ENCODE data around the gene SPATA13.
"Not testable (repeated sequence)": the region's sequence is repeated elsewhere in the genome, so short reads cannot be mapped to it uniquely, and the experiment has no call there.

Gene SPATA13

DNA sequence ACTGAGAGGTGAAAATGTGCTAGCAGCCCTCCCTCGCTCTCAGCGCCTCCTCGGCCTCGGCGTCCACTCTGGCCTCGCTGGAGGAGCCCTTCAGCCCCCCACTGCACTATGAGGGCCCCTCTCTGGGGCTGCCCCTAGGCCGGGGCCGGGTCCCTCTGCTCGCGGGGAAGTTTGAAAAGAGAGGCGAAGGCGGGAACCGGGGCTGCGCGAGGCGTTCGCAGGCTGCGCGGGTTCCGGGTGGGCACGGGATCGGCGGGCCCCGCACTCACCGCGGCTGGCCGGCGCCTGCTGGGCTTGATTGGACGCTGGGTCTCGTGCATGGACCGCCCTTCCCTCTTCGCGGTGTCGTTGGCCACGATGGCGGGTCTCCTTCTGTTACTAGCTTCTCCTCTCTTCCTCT, 178.2 kb downstream of the SPATA13 start:
- H3K4me3 ChIP-seq (ENCODE audit: low read depth in 1 of 2, low read length in 2 of 2): no peak overlapping the region
- no peaks in the 10 kb centered on the region for H3K4me1 ChIP-seq (ENCODE audit: control insufficient read depth in 1 of 2, insufficient read depth in 2 of 2, low read length in 2 of 2)
- H3K9me3 ChIP-seq (ENCODE audit: control insufficient read depth in 1 of 2, low read length in 2 of 2): no peaks in the 10 kb centered on the region
- H3K27me3 ChIP-seq (ENCODE audit: low read depth, low read length): no peaks in the 10 kb centered on the region
- no peak overlapping the region for H3K27ac ChIP-seq (ENCODE audit: low read length)
- H3K36me3 ChIP-seq (ENCODE audit: control insufficient read depth in 1 of 2, insufficient read depth in 2 of 2, low read length in 2 of 2): no peaks in the 10 kb centered on the region

DNA sequence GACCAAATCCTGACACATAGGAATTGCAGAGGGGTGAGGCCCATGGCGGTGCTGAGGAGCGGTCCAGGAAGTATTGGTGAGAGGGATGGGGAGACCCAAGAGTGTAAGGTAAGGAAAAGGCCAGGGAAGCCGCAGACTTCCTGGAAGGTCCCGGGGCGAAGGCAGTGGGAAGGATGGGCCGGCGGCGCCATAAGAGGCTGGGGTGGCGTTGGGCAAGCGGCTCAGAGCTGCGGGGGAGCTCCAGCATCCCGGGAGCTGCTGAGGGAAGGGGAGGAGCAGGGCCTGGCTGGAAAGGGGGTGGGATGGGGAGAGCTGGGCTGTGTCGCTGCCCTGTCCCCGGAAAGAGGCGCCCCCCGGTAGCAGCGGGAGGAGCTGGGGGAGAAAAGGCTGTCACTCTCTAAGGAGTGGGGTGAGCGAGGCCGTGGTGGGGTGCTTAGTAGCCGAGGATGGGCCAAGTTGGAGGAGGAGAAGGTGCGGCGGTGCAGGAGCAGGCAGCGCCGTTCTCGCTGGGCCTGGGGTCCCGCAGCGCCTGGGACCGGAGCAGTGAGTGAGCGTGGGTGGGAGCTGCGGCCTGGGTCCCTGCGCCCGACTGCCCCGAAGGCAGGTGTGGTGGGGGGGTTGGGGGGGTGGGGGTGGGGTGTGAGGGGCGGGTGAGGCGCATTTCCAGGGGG, 179.6 kb downstream of the SPATA13 start:
- Histone ChIP-seq H3K27me3 (ENCODE audit: low read depth, low read length) (no peaks in the 10 kb centered on the region), H3K9me3 (ENCODE audit: control insufficient read depth in 1 of 2, low read length in 2 of 2) (no peaks in the 10 kb centered on the region), H3K4me3 (ENCODE audit: low read depth in 1 of 2, low read length in 2 of 2) (no peak overlapping the region), H3K4me1 (ENCODE audit: control insufficient read depth in 1 of 2, insufficient read depth in 2 of 2, low read length in 2 of 2) (no peaks in the 10 kb centered on the region), H3K36me3 (ENCODE audit: control insufficient read depth in 1 of 2, insufficient read depth in 2 of 2, low read length in 2 of 2) (no peaks in the 10 kb centered on the region), H3K27ac (ENCODE audit: low read length) (no peak overlapping the region)

DNA sequence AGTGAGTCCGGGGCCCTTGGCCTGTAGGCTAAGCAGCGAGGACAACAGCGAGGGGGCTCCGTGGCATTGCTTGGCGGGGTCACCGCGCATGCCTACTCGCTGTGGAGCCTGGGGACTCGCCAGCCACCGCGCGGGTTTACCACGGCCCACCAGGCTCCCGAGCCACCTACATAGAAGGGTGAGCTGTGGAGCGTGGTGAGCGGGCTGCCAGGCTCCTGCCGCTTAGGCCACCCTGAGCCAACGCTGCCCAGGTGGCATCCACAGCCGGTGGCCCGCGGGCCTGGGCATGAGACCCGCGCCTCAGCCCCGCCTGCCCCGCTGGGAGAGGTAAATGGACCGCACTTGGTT, 180.1 kb downstream of the SPATA13 start:
- H3K9me3 ChIP-seq (ENCODE audit: control insufficient read depth in 1 of 2, low read length in 2 of 2): no peaks in the 10 kb centered on the region
- H3K27me3 ChIP-seq (ENCODE audit: low read depth, low read length): no peaks in the 10 kb centered on the region
- H3K27ac ChIP-seq (ENCODE audit: low read length): no peak overlapping the region
- H3K4me1 ChIP-seq (ENCODE audit: control insufficient read depth in 1 of 2, insufficient read depth in 2 of 2, low read length in 2 of 2): no peaks in the 10 kb centered on the region
- H3K36me3 ChIP-seq (ENCODE audit: control insufficient read depth in 1 of 2, insufficient read depth in 2 of 2, low read length in 2 of 2): no peaks in the 10 kb centered on the region
- no peak overlapping the region for H3K4me3 ChIP-seq (ENCODE audit: low read depth in 1 of 2, low read length in 2 of 2)

DNA sequence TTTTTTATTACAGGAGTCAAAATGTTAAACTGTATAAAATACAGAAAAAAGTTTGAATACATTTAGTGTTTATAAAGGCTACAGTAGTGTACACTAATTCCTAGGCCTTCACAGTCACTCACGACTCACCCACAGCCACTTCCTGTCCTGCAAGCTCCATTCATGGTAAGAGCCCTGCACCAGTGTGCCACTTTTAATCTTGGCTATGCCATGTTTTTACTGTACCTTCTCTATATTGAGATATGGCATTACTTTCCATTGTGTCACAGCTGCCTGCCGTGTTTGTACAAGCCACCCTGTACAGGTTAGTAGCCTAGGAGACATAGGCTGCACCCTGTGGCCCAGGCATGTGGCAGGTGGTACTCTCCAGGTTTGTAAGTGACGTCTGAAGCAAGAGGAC, 180.9 kb downstream of the SPATA13 start:
- Histone ChIP-seq H3K4me3 (ENCODE audit: low read depth in 1 of 2, low read length in 2 of 2) (no peak overlapping the region), H3K36me3 (ENCODE audit: control insufficient read depth in 1 of 2, insufficient read depth in 2 of 2, low read length in 2 of 2) (no peaks in the 10 kb centered on the region), H3K9me3 (ENCODE audit: control insufficient read depth in 1 of 2, low read length in 2 of 2) (no peaks in the 10 kb centered on the region), H3K27ac (ENCODE audit: low read length) (no peak overlapping the region), H3K4me1 (ENCODE audit: control insufficient read depth in 1 of 2, insufficient read depth in 2 of 2, low read length in 2 of 2) (no peaks in the 10 kb centered on the region), H3K27me3 (ENCODE audit: low read depth, low read length) (no peaks in the 10 kb centered on the region)

DNA sequence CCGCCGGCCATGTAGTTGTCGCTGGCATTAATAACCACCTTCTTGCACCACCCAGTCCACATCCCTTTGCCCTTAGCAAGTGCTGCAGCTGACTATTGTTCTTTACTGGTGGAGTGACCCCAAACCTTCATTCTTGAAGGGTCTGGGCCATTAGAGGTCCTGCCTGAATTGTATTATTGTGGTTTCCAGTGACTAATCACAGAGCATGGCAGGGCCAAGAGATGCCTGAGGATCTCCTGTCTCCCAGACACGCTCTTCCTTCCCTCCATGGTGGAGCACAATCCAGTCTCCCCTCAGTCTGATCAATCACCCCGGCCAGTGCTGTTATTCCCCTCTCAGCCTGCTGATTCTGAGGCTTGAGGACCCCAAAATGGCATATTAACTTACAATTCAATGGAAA, 187.9 kb downstream of the SPATA13 start:
- Histone ChIP-seq H3K36me3 (ENCODE audit: control insufficient read depth in 1 of 2, insufficient read depth in 2 of 2, low read length in 2 of 2) (no peaks in the 10 kb centered on the region), H3K9me3 (ENCODE audit: control insufficient read depth in 1 of 2, low read length in 2 of 2) (no peaks in the 10 kb centered on the region), H3K27me3 (ENCODE audit: low read depth, low read length) (no peaks in the 10 kb centered on the region), H3K4me3 (ENCODE audit: low read depth in 1 of 2, low read length in 2 of 2) (no peak overlapping the region), H3K27ac (ENCODE audit: low read length) (peak overlapping the region; percentile 81), H3K4me1 (ENCODE audit: control insufficient read depth in 1 of 2, insufficient read depth in 2 of 2, low read length in 2 of 2) (no peaks in the 10 kb centered on the region)

DNA sequence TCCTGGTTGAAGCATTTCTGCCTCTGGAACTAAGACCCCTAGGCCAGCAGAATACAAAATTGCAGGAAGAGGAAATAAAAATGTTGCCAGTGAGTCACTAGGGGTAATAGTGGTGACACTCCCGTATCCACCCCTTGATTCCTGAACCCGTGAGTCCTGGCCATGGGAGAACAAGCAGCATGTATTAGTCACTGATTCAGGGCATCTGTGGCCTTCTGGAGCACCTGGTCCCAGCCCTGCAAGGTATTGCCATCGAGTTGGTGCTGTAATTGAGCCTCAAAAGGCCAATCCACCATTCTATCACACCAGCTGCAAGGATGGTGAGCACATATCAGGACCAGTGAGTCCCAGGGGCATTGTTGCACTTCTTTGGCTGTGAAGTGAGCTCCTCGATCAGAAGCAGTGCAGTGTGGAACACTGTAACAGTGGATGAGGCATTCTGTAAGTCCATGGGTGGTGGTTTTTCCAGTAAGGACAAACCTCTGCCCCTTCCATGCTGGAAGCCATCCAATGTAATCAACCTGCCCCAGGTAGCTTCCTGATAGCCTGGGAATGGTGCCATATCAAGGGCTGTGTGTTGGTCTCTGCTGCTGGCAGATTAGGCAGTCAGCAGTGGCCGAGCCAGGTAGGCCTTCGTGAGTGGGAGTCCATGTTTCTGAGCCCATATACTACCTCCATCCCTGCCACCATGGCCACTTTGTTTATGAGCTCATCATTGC, 188.4 kb downstream of the SPATA13 start:
- no peak overlapping the region for H3K4me3 ChIP-seq (ENCODE audit: low read depth in 1 of 2, low read length in 2 of 2)
- peak overlapping the region; percentile 81 for H3K27ac ChIP-seq (ENCODE audit: low read length)
- H3K36me3 ChIP-seq (ENCODE audit: control insufficient read depth in 1 of 2, insufficient read depth in 2 of 2, low read length in 2 of 2): no peaks in the 10 kb centered on the region
- no peaks in the 10 kb centered on the region for H3K4me1 ChIP-seq (ENCODE audit: control insufficient read depth in 1 of 2, insufficient read depth in 2 of 2, low read length in 2 of 2)
- no peaks in the 10 kb centered on the region for H3K27me3 ChIP-seq (ENCODE audit: low read depth, low read length)
- H3K9me3 ChIP-seq (ENCODE audit: control insufficient read depth in 1 of 2, low read length in 2 of 2): no peaks in the 10 kb centered on the region

DNA sequence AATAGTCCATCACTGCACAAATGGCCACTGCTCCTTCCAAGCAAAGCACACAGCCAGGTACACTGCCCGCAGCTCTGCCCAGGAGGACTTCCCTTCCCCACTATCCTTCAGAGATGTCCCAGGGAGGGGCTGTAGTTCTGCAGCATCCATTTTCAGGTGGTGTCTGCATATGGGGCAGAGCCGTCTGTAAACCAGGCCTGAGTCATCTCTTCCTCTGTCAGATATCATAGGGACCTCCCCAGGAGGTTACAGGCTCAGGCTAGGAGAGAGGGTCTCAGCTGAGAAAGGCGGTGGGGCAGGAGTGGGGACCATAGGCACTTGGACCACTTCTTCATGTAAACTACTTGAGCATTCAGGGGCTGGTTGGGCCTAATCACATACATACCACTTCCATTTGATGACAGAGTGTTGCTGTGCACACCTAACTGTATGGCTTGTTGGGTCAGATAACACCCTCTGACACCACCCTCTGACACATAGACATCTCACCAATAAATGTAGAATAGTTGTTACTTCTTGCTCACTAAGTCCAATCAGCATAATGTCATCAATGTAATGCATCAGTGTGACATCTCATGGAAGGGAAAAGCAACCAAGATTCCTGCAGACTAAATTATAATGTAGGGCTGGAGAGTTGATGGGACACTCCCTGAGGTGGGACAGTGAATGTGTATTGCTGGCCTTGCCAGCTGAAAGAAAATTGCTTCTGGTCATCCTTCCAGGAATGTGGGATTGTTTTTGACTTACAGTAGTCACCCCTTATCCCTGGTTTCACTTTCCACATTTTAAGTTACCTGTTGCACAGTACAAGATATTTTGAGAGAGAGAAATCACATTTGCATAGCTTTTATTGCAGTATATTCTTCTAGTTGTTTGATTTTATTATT, 189.5 kb downstream of the SPATA13 start:
- not testable (repeated sequence) for H3K36me3 ChIP-seq (ENCODE audit: control insufficient read depth in 1 of 2, insufficient read depth in 2 of 2, low read length in 2 of 2)

DNA sequence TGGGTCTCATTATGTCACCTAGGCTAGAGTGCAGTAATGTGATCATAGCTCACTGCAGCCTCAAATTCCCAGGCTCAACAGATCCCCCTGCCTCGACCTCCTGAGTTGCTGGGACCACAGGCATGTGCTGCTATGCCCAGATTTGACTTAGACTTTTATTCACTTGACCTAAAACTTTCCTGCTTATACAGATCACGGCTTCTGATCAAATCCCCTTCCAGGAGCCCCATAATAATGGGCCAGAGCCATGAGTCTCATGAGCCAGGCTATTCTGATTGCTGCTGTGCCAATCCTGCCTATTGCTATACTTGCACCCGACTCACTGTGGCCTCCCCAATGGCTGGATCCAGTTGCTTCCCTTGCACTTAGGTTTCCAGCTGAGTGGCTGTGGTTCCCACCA, 190.9 kb downstream of the SPATA13 start:
- Histone ChIP-seq H3K9me3 (ENCODE audit: control insufficient read depth in 1 of 2, low read length in 2 of 2) (no peaks in the 10 kb centered on the region), H3K27ac (ENCODE audit: low read length) (no peak overlapping the region), H3K4me1 (ENCODE audit: control insufficient read depth in 1 of 2, insufficient read depth in 2 of 2, low read length in 2 of 2) (no peaks in the 10 kb centered on the region), H3K4me3 (ENCODE audit: low read depth in 1 of 2, low read length in 2 of 2) (no peak overlapping the region), H3K36me3 (ENCODE audit: control insufficient read depth in 1 of 2, insufficient read depth in 2 of 2, low read length in 2 of 2) (no peaks in the 10 kb centered on the region), H3K27me3 (ENCODE audit: low read depth, low read length) (no peaks in the 10 kb centered on the region)

More for the DNA sequence above, 189.5 kb downstream of the SPATA13 start:
- H3K9me3 ChIP-seq (ENCODE audit: control insufficient read depth in 1 of 2, low read length in 2 of 2); H3K4me1 ChIP-seq (ENCODE audit: control insufficient read depth in 1 of 2, insufficient read depth in 2 of 2, low read length in 2 of 2); H3K27ac ChIP-seq (ENCODE audit: low read length); H3K4me3 ChIP-seq (ENCODE audit: low read depth in 1 of 2, low read length in 2 of 2); H3K27me3 ChIP-seq (ENCODE audit: low read depth, low read length): not testable (repeated sequence)

DNA sequence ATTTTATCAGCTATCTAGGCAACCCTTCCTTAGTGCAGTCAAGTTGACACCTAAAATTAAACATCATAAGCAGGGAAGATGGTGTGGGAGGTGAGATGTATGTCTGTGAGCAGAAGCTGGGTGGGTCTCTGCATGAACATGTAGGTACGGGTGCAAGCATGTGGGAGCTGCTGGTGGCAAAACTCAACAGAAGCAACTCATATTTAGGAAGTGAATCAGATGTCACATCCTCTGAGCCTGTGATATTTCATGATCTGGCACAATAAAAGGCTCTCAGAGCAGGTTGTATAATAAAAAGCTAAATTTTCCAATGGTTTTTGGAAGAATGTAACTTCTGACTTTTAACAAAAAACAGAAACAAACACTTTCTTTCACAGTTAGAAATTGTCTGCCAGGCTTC, 193.2 kb downstream of the SPATA13 start:
- no peaks in the 10 kb centered on the region for H3K9me3 ChIP-seq (ENCODE audit: control insufficient read depth in 1 of 2, low read length in 2 of 2)
- no peak overlapping the region for H3K4me3 ChIP-seq (ENCODE audit: low read depth in 1 of 2, low read length in 2 of 2)
- H3K27ac ChIP-seq (ENCODE audit: low read length): no peak overlapping the region
- no peaks in the 10 kb centered on the region for H3K4me1 ChIP-seq (ENCODE audit: control insufficient read depth in 1 of 2, insufficient read depth in 2 of 2, low read length in 2 of 2)
- no peaks in the 10 kb centered on the region for H3K27me3 ChIP-seq (ENCODE audit: low read depth, low read length)
- H3K36me3 ChIP-seq (ENCODE audit: control insufficient read depth in 1 of 2, insufficient read depth in 2 of 2, low read length in 2 of 2): no peaks in the 10 kb centered on the region

DNA sequence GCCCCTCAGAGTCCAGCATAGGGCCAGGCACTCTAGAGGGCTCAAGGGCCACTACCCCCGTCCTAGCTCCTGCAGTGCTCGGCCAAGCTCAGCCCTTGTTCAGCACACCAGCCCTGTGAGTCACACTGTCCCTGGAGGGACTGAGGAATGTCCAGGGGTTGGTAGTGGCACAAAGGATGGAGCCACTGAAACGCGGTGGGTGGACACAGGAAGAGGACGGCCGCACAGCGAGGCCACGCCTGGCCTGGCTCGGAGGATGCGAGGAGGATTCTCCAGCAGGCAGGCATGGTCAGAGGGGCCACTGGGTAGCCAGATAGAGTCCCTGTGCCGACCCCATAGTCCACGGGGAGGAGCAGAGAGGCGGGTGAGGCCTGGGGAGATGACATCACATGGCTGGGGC, 194.6 kb downstream of the SPATA13 start:
- Histone ChIP-seq H3K4me1 (ENCODE audit: control insufficient read depth in 1 of 2, insufficient read depth in 2 of 2, low read length in 2 of 2) (no peaks in the 10 kb centered on the region), H3K27ac (ENCODE audit: low read length) (no peak overlapping the region), H3K27me3 (ENCODE audit: low read depth, low read length) (no peaks in the 10 kb centered on the region), H3K4me3 (ENCODE audit: low read depth in 1 of 2, low read length in 2 of 2) (no peak overlapping the region), H3K9me3 (ENCODE audit: control insufficient read depth in 1 of 2, low read length in 2 of 2) (no peaks in the 10 kb centered on the region), H3K36me3 (ENCODE audit: control insufficient read depth in 1 of 2, insufficient read depth in 2 of 2, low read length in 2 of 2) (no peaks in the 10 kb centered on the region)

DNA sequence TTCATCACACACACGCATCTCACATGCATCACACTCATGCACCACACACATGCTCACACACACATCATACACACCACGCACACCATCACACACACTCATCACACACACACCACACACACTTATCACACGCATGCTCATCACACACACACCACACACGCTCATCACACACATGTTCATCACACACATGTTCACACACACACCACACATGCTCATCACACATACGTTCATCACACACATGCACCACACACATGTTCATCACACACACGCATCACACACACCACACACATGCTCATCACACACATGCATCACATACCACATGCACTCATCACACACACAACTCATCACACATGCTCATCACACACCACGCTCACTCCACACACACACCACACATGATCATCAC, 195.8 kb downstream of the SPATA13 start:
- no peaks in the 10 kb centered on the region for H3K27me3 ChIP-seq (ENCODE audit: low read depth, low read length)
- H3K27ac ChIP-seq (ENCODE audit: low read length): no peak overlapping the region
- H3K4me3 ChIP-seq (ENCODE audit: low read depth in 1 of 2, low read length in 2 of 2): no peak overlapping the region
- H3K9me3 ChIP-seq (ENCODE audit: control insufficient read depth in 1 of 2, low read length in 2 of 2): no peaks in the 10 kb centered on the region
- no peaks in the 10 kb centered on the region for H3K4me1 ChIP-seq (ENCODE audit: control insufficient read depth in 1 of 2, insufficient read depth in 2 of 2, low read length in 2 of 2)
- no peaks in the 10 kb centered on the region for H3K36me3 ChIP-seq (ENCODE audit: control insufficient read depth in 1 of 2, insufficient read depth in 2 of 2, low read length in 2 of 2)
